ENCODE data around the gene CSPG5. TPM values are rescaled to one million over a fixed set of nuclear protein-coding genes. Genes with fewer than 3 reads are reported as not detected.

CSPG5 gene
- total and polyA plus RNA-seq, 4 donors, result 0.33 to 7.0 (median 0.65) TPM

- H3K9me3 ChIP-seq (ENCODE audit: control insufficient read depth, low read length), result no peaks in the 10 kb centered on the region
- no peaks in the 10 kb centered on the region for H3K27me3 ChIP-seq (ENCODE audit: control insufficient read depth in 1 of 2, insufficient read depth in 2 of 2, low read length in 1 of 2)
- ATAC-seq (ENCODE audit: low FRiP score), result no peak
- no peak overlapping the region for H3K27ac ChIP-seq (ENCODE audit: low read depth in 1 of 2, low read length in 2 of 2)
- WGBS, 2 donors, result 75 to 85% methylated on average over 3 of the region's 3 CpGs
- no peaks in the 10 kb centered on the region for H3K4me1 ChIP-seq (ENCODE audit: control insufficient read depth in 1 of 2, insufficient read depth in 2 of 2, low read length in 2 of 2)
- no peak for DNase-seq
- no peak overlapping the region for H3K4me3 ChIP-seq (ENCODE audit: low read length in 2 of 2)
- intact Hi-C loops (cut with DNase I), result no loop called here
- peaks cover 3 to 4% of the 10 kb centered on the region in 2 donors for H3K36me3 ChIP-seq (ENCODE audit: control insufficient read depth in 1 of 2, insufficient read depth in 2 of 2, low read length in 1 of 2)
These were observed 16.1 kb upstream of the CSPG5 start for GRCh38 chr3:47594792-47595191.

DNA sequence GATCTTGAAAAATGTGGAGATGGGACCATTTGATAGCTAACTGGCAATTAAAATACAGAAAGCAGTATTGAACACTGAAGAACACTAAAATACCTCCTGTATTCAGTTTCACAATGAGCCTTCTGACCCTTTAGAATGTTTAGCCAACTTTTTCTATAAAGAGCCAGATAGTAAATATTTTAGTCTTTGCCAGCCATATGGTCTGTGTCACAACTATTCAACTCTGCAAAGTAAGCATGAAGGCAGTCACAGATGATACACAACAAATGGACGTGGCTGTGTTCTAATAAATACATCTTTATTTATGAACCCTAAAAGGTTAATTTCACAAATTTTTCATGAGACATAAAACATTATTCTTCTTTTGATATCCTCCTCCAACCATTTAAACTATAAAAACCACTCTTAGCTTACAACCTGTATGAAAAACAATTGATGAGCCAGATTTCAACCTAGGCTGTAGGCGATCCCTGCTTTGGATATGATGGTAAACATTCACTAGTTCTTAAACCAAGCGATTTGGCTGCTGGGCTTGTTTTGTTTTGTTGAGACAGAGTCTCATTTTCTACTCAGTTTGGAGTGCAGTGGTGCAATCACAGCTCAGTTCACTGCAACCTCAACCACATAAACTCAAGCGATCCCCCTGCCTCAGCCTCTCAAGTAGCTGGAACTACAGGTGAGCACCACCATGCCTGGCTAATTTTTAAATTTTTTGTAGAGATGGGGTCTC lies 13.6 kb upstream of the CSPG5 start:
- no peaks in the 10 kb centered on the region for H3K4me1 ChIP-seq (ENCODE audit: control insufficient read depth in 1 of 2, insufficient read depth in 2 of 2, low read length in 2 of 2)
- no peaks in the 10 kb centered on the region for H3K27me3 ChIP-seq (ENCODE audit: control insufficient read depth in 1 of 2, insufficient read depth in 2 of 2, low read length in 1 of 2)
- H3K9me3 ChIP-seq (ENCODE audit: control insufficient read depth, low read length), result no peaks in the 10 kb centered on the region
- peaks cover 4 to 7% of the 10 kb centered on the region in 2 donors for H3K36me3 ChIP-seq (ENCODE audit: control insufficient read depth in 1 of 2, insufficient read depth in 2 of 2, low read length in 1 of 2)
- no peak overlapping the region for H3K4me3 ChIP-seq (ENCODE audit: low read length in 2 of 2)
- no peak overlapping the region for H3K27ac ChIP-seq (ENCODE audit: low read depth in 1 of 2, low read length in 2 of 2)
- intact Hi-C loops (cut with DNase I), result no loop called here
- DNase-seq (no peak), ATAC-seq (ENCODE audit: low FRiP score) (no peak)
- WGBS, 2 donors, result 93 to 94% methylated on average over 4 of the region's 4 CpGs

GRCh38 chr3:47590216-47590615 lies 11.6 kb upstream of the CSPG5 start:
- intact Hi-C loops (cut with DNase I), result no loop called here
- DNase-seq (no peak), ATAC-seq (ENCODE audit: low FRiP score) (no peak)
- 75 to 83% methylated on average over 2 of the region's 2 CpGs for WGBS, 2 donors
- H3K36me3 ChIP-seq (ENCODE audit: control insufficient read depth in 1 of 2, insufficient read depth in 2 of 2, low read length in 1 of 2), result peaks cover 4 to 7% of the 10 kb centered on the region in 2 donors
- no peaks in the 10 kb centered on the region for H3K27me3 ChIP-seq (ENCODE audit: control insufficient read depth in 1 of 2, insufficient read depth in 2 of 2, low read length in 1 of 2)
- H3K9me3 ChIP-seq (ENCODE audit: control insufficient read depth, low read length), result no peaks in the 10 kb centered on the region
- H3K4me1 ChIP-seq (ENCODE audit: control insufficient read depth in 1 of 2, insufficient read depth in 2 of 2, low read length in 2 of 2), result no peaks in the 10 kb centered on the region
- no peak overlapping the region for H3K4me3 ChIP-seq (ENCODE audit: low read length in 2 of 2)
- no peak overlapping the region for H3K27ac ChIP-seq (ENCODE audit: low read depth in 1 of 2, low read length in 2 of 2)

DNA sequence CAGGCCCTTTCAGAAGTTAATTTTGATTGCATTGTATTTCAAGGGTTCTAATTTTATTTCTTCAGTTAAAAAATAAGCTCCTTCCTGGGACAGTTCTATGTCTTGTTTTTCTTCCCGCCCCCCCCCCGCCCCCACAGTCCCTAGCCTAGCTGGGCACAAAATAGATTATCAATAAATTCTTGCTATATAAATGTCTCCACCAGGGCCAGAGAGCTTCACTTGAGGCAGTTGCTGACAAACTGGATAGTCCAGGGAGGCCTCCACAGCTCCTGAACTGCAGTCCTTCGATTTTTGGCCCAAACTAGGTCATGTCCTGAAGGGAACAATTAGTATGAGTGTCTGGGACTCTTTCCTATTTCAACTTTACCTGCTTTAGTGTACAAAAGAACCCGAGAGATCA lies 9.9 kb upstream of the CSPG5 start:
- Histone ChIP-seq H3K9me3 (ENCODE audit: control insufficient read depth, low read length) (no peaks in the 10 kb centered on the region), H3K4me1 (ENCODE audit: control insufficient read depth in 1 of 2, insufficient read depth in 2 of 2, low read length in 2 of 2) (no peaks in the 10 kb centered on the region), H3K4me3 (ENCODE audit: low read length in 2 of 2) (no peak overlapping the region), H3K27me3 (ENCODE audit: control insufficient read depth in 1 of 2, insufficient read depth in 2 of 2, low read length in 1 of 2) (no peaks in the 10 kb centered on the region), H3K27ac (ENCODE audit: low read depth in 1 of 2, low read length in 2 of 2) (no peak overlapping the region), H3K36me3 (ENCODE audit: control insufficient read depth in 1 of 2, insufficient read depth in 2 of 2, low read length in 1 of 2) (peaks cover 0 to 7% of the 10 kb centered on the region in 2 donors)
- ATAC-seq (ENCODE audit: low FRiP score) (no peak), DNase-seq (no peak)
- intact Hi-C loops (cut with DNase I), result no loop called here
- 92 to 95% methylated on average over 4 of the region's 4 CpGs for WGBS, 2 donors

DNA sequence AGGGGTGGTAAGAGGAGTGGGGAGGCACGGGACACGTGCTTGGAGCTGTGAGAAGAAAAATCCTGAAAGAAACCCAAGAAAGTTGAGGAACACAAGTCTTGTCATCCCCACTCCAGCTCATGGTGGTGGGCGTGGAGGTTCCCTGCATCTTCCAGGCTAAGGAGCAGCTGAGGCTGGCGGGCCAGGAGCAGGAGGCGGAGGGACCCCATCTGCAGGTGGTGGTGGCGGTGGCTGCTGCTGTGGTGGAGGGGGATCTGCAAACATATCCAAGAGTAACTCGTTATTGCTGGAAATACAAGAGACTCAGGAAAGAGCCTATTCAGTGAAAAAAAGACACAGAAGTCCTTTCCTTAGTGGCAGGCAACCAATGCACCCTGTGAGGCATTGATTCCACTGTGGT lies 9.4 kb upstream of the CSPG5 start:
- Histone ChIP-seq H3K4me1 (ENCODE audit: control insufficient read depth in 1 of 2, insufficient read depth in 2 of 2, low read length in 2 of 2) (no peaks in the 10 kb centered on the region), H3K27me3 (ENCODE audit: control insufficient read depth in 1 of 2, insufficient read depth in 2 of 2, low read length in 1 of 2) (no peaks in the 10 kb centered on the region), H3K9me3 (ENCODE audit: control insufficient read depth, low read length) (no peaks in the 10 kb centered on the region), H3K36me3 (ENCODE audit: control insufficient read depth in 1 of 2, insufficient read depth in 2 of 2, low read length in 1 of 2) (peaks cover 0 to 7% of the 10 kb centered on the region in 2 donors), H3K4me3 (ENCODE audit: low read length in 2 of 2) (no peak overlapping the region), H3K27ac (ENCODE audit: low read depth in 1 of 2, low read length in 2 of 2) (no peak overlapping the region)
- no peak for ATAC-seq (ENCODE audit: low FRiP score)
- 94 to 95% methylated on average over 7 of the region's 7 CpGs for WGBS, 2 donors
- DNase-seq, result no peak
- intact Hi-C loops (cut with DNase I), result no loop called here

GRCh38 chr3:47586746-47587145 lies 8.1 kb upstream of the CSPG5 start:
- Histone ChIP-seq H3K4me3 (ENCODE audit: low read length in 2 of 2) (no peak overlapping the region), H3K9me3 (ENCODE audit: control insufficient read depth, low read length) (no peaks in the 10 kb centered on the region), H3K27me3 (ENCODE audit: control insufficient read depth in 1 of 2, insufficient read depth in 2 of 2, low read length in 1 of 2) (no peaks in the 10 kb centered on the region), H3K4me1 (ENCODE audit: control insufficient read depth in 1 of 2, insufficient read depth in 2 of 2, low read length in 2 of 2) (no peaks in the 10 kb centered on the region), H3K27ac (ENCODE audit: low read depth in 1 of 2, low read length in 2 of 2) (no peak overlapping the region), H3K36me3 (ENCODE audit: control insufficient read depth in 1 of 2, insufficient read depth in 2 of 2, low read length in 1 of 2) (peaks cover 0 to 7% of the 10 kb centered on the region in 2 donors)
- DNase-seq (no peak), ATAC-seq (ENCODE audit: low FRiP score) (no peak)
- 90 to 94% methylated on average over 6 of the region's 6 CpGs for WGBS, 2 donors
- intact Hi-C loops (cut with DNase I), result no loop called here

GRCh38 chr3:47583320-47584075 lies 4.8 kb upstream of the CSPG5 start:
- H3K4me1 ChIP-seq (ENCODE audit: control insufficient read depth in 1 of 2, insufficient read depth in 2 of 2, low read length in 2 of 2), result no peaks in the 10 kb centered on the region
- no peaks in the 10 kb centered on the region for H3K27me3 ChIP-seq (ENCODE audit: control insufficient read depth in 1 of 2, insufficient read depth in 2 of 2, low read length in 1 of 2)
- WGBS, 2 donors, result 74 to 80% methylated on average over 3 of the region's 3 CpGs
- H3K4me3 ChIP-seq (ENCODE audit: low read length in 2 of 2), result no peak overlapping the region
- intact Hi-C loops (cut with DNase I), result no loop called here
- H3K9me3 ChIP-seq (ENCODE audit: control insufficient read depth, low read length), result no peaks in the 10 kb centered on the region
- ATAC-seq (ENCODE audit: low FRiP score) (no peak), DNase-seq (no peak)
- peaks cover 0 to 2% of the 10 kb centered on the region in 2 donors for H3K36me3 ChIP-seq (ENCODE audit: control insufficient read depth in 1 of 2, insufficient read depth in 2 of 2, low read length in 1 of 2)
- H3K27ac ChIP-seq (ENCODE audit: low read depth in 1 of 2, low read length in 2 of 2), result no peak overlapping the region

- no peaks in the 10 kb centered on the region for H3K36me3 ChIP-seq (ENCODE audit: control insufficient read depth in 1 of 2, insufficient read depth in 2 of 2, low read length in 1 of 2)
- no peaks in the 10 kb centered on the region for H3K9me3 ChIP-seq (ENCODE audit: control insufficient read depth, low read length)
- no peak overlapping the region for H3K27ac ChIP-seq (ENCODE audit: low read depth in 1 of 2, low read length in 2 of 2)
- H3K27me3 ChIP-seq (ENCODE audit: control insufficient read depth in 1 of 2, insufficient read depth in 2 of 2, low read length in 1 of 2), result no peaks in the 10 kb centered on the region
- H3K4me1 ChIP-seq (ENCODE audit: control insufficient read depth in 1 of 2, insufficient read depth in 2 of 2, low read length in 2 of 2), result no peaks in the 10 kb centered on the region
- no peak overlapping the region for H3K4me3 ChIP-seq (ENCODE audit: low read length in 2 of 2)
- no peak for DNase-seq
- intact Hi-C loops (cut with DNase I), result no loop called here
- 88 to 91% methylated on average over 4 of the region's 4 CpGs for WGBS, 2 donors
- ATAC-seq (ENCODE audit: low FRiP score), result no peak
These were observed 3.2 kb upstream of the CSPG5 start for GRCh38 chr3:47581835-47582234.

DNA sequence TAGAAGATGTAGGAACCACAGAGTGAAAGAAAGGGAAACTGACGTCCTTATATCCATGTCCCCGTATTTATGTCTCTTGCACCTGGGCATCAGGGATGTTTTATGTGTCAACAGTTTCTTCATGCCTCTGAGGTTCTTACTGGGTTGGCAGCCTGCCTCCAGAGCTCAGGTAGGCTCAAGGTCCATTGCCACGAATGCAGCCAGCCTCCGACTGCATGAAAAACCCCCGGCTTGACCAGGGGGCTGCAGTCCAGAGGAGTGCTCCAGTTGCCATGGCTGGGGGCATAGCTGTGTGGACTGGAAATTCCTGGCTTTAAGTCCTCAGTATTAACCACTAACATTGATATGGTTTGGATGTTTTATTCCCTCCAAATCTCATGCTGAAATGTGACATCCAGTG lies 2.8 kb upstream of the CSPG5 start:
- Histone ChIP-seq H3K36me3 (ENCODE audit: control insufficient read depth in 1 of 2, insufficient read depth in 2 of 2, low read length in 1 of 2) (no peaks in the 10 kb centered on the region), H3K27ac (ENCODE audit: low read depth in 1 of 2, low read length in 2 of 2) (no peak overlapping the region), H3K4me1 (ENCODE audit: control insufficient read depth in 1 of 2, insufficient read depth in 2 of 2, low read length in 2 of 2) (no peaks in the 10 kb centered on the region), H3K9me3 (ENCODE audit: control insufficient read depth, low read length) (no peaks in the 10 kb centered on the region), H3K4me3 (ENCODE audit: low read length in 2 of 2) (no peak overlapping the region), H3K27me3 (ENCODE audit: control insufficient read depth in 1 of 2, insufficient read depth in 2 of 2, low read length in 1 of 2) (no peaks in the 10 kb centered on the region)
- DNase-seq, result no peak
- 79 to 82% methylated on average over 5 of the region's 5 CpGs for WGBS, 2 donors
- intact Hi-C loops (cut with DNase I), result no loop called here
- no peak for ATAC-seq (ENCODE audit: low FRiP score)
